Caki2 (cell line): ENCODE results near the gene MET. TPM values are rescaled to one million over a fixed set of nuclear protein-coding genes. Genes with fewer than 3 reads are reported as not detected.

Experiments
- DNase-seq: peaks from one replicate; pipeline ENCODE4 v3.0.0-alpha.2; 2015; ENCODE audit warnings: low read depth
- in situ Hi-C: cut with HindIII; loops from 2 replicates; pipeline ENCODE4 v1.10.0; 2016; ENCODE audit warnings: low sequenced_read_pairs, low pct_unique_long_range_greater_than_20kb, mixed read lengths
- total RNA-seq: library from RNA; depleted of rRNA; stranded (reverse); fragments of >200 nt; shearing (Covaris generic); gene quantifications from 2 replicates; pipeline ENCODE4 v1.2.3, GENCODE V29; 2014; ENCODE audit warnings: low replicate concordance

The MET gene
- total RNA-seq, 1 experiment from 2014 or later, result 324 TPM

DNA sequence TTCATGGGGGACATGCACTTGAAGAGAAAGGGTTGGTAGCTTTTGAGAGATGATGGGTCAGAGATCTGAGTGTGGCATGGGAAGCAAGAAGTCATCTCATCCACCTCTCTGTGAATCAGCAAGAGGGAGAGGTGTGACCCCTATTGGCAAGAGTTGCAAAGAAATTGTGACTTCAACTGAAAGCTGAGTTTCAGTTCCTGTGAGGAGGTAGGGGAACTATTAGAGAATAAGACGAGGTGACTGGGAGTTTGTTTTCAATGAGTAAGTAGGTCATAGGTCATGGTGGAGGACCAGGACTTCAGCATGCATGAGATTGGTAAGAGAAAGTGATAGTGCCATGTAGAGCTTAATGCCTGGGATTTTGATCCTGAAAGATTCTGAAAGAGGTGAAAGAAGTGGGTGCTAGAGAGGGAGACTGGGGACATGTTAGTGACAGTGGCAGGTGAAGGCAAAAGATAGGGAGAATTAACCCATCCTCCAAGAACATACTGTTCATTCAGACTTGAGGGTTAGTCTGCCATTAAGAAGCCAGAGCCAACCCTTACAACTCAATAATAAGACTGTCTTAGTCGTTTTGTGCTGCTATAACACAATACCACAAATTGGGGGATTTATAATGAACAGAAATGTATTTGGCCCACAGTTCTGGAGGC lies 114.9 kb downstream of the MET start:
- in situ Hi-C loops, result no loop called here
- peak; percentile 72 for DNase-seq

DNA sequence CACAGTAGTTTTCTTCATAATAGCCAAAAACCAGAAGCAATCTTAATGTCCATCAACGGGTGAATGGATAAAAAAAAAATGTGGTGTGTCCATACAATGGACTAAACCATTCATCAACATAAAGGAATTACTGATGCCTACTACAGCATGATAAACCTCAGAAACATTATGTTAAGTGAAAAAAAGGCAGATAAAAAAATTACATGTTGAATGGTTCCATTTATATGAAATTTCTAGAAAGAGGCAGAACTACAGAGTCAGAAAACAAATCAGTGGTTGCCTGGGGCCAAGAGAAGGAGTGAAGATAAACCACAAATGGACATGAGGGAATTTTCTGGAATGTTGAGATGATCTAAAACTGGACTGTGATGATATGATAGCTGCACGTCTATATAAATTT lies 115.9 kb downstream of the MET start:
- DNase-seq, result no peak
- in situ Hi-C loops, result no loop called here

DNA sequence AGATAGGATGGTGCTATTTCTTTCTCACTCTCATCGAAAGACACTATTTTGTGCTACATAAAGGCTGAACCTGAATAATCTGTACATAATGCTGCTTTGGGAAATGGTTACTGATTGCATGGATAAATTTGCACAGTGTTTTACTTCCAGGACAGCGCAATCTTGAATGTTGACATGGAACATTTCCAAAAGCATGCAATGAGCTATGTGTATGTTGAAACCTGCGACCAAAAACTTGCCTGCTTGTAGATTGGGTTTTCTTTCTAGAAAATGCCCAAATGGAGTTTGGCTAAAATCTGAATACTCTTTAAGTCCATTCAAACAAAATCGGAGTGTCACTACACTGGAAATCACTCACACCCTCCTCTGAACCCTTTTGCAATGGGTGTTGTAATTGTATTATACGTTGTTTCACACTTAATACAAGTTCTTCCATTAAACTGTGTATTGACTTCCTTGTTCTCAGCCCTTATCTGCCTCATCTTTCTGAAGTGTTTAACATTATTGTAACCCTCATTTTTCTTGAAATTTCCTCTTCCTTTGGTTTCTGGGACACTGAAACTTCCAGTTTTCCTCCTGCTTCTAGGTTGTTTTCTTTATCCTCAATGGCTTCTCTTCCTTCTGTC lies 116.7 kb downstream of the MET start:
- in situ Hi-C loops, result no loop called here

DNA sequence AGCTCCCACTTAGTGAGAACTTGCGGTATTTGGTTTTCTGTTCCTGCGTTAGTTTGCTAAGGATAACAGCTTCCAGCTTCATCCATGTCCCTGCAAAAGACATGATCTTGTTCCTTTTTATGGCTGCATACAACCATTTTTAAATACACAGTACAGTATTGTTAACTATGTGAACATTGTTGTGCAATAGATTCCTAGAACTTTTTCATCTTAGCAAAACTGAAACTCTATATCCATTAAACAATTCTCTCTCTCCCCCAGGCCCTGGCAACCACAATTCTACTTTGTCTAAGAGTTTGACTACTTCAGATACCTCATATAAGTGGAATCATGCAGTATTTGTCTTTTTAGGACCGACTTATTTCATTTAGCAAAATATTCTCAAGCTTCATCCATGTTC lies 118.0 kb downstream of the MET start:
- in situ Hi-C loops, result no loop called here

More for the DNA sequence above, 116.7 kb downstream of the MET start:
- no peak for DNase-seq

DNA sequence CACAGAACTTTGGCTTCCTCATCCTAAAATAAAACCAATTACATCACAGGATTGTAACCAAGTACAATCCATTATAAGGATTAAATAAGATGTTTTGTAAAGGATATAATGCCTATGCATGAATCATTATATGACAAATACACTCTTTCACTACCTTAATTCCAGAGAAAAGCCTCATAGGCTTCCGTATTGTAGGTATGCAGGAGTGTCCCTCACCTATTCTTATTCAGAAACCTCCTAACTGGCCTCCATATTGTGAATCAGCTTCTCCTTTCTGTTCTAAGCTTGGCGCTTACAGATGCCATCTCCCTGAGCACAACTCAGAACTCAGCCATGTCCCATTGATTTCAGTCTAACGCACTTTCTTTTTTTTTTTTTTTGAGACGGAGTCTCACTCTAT lies 120.8 kb downstream of the MET start:
- in situ Hi-C loops, result no loop called here

More for the DNA sequence above, 118.0 kb downstream of the MET start:
- DNase-seq, result no peak

DNA sequence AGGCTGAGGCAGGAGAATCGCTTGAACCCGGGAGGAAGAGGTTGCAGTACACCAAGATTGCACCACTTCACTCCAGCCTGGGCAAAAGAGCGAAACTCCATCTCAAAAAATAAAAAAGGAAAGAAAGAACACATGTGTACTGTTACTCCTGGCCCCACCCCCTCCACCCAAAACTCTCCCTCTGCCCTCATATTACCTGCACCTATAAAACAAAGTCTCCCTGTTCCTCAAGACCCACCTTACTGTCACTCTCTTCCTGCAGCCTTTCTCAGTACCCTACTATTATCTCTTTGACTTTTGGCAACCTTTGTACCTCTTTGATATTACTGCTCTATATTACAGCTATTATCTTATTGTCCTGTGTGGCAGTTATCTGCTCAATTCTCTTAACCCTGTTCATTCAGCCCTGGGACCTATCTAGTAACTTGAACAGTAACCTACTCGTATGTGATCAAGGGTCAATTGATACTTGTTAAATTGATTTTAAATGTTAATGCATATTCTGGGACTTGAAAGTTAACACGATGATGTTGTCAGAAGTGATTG lies 121.9 kb downstream of the MET start:
- in situ Hi-C loops, result no loop called here
- DNase-seq, result no peak

More for the DNA sequence above, 120.8 kb downstream of the MET start:
- DNase-seq, result no peak

DNA sequence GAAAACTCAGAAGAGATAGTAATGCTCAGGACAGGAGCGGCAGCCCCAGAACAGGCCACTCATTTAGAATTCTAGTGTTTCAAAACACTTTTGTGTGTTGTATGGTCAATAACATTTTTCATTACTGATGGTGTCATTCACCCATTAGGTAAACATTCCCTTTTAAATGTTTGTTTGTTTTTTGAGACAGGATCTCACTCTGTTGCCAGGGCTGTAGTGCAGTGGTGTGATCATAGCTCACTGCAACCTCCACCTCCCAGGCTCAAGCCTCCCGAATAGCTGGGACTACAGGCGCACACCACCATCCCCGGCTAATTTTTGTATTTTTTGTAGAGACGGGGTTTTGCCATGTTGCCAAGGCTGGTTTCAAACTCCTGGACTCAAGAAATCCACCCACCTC lies 124.5 kb downstream of the MET start:
- DNase-seq, result no peak
- in situ Hi-C loops, result no loop called here

DNA sequence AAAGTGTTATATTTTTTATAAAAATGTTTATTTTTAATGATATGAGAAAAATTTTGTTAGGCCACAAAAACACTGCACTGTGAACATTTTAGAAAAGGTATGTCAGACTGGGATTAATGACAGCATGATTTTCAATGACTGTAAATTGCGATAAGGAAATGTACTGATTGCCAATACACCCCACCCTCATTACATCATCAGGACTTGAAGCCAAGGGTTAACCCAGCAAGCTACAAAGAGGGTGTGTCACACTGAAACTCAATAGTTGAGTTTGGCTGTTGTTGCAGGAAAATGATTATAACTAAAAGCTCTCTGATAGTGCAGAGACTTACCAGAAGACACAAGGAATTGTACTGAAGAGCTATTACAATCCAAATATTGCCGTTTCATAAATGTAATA lies 125.6 kb downstream of the MET start:
- no peak for DNase-seq

DNA sequence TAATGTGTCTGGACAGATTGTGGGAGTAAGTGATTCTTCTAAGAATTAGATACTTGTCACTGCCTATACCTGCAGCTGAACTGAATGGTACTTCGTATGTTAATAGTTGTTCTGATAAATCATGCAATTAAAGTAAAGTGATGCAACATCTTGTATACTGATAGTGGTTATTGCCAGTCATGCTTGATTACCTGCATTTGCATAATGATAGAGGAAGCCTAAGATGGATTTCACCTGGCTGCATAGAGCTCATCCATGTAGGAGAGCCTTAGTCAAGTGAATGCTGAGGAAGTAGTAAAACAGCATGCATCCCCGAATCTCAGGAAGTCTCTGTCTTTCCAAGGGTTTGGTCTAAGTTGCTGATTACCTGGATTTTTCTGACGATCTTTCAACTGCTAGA lies 126.2 kb downstream of the MET start:
- in situ Hi-C loops, result no loop called here

More for the DNA sequence above, 125.6 kb downstream of the MET start:
- in situ Hi-C loops, result no loop called here

DNA sequence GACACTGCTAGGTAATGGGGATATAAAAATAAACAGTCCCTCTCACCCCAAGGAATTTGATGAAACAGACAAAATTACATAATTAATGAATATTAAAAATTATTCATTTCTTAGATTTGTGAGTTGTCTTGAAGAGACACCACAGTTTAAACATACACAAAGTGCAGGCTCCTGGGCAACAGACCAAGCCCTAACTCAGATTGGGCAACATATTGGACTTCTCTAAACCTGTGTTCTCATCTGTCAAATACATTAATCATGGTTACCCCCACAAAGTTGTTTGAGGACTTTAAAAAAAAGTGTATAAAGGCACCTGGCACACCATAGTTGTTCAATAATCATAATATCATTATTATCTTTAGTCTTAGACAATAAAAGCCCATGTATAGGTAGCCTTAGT lies 127.9 kb downstream of the MET start:
- no peak for DNase-seq
- in situ Hi-C loops, result no loop called here

More for the DNA sequence above, 126.2 kb downstream of the MET start:
- DNase-seq, result no peak

DNA sequence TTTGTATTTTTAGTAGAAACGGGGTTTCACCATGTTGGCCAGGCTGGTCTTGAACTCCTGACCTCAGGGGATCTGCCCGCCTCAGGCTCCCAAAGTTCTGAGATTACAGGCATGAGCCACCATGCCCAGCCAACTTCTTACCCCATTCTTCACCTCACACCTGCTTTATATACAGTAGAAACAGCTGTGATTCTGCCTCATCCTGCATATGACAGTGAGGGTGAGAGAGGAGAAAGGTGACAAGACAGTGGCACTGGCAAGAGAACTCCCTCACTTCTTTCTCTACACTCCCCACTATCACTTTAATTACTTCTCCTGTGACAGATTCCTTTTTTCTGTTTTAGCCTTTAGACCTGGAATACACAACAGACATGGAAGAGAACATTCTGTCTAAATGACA lies 128.6 kb downstream of the MET start:
- DNase-seq, result no peak
- in situ Hi-C loops, result no loop called here

DNA sequence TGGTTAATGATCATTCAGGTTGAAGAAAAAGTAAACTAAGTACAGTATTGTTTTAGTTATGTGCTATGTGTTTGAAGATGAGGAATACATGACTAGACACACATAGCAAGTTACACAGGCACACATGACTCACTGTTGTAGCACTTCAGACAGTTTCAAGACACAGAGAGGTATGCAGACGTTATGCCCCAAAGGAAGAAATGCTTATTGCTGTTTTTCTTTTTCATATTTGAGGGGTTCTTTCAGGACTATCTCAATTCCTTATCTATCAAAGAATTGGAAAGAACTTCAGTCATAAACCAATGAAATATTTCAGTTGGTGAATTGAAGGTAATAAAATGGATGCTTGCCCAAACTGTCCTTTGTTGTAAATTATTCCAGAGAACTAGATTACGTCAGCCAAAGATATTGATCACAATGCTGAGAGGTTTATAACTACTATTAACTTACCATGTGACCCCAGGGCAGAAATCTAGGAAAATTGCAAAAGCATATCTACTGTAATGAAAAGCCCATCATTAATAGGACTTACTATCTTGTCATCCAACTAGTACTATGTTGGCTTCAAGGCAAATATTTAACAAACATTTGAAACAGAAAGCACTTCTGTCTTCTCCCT lies 129.2 kb downstream of the MET start:
- in situ Hi-C loops, result no loop called here
- peak; percentile 76 for DNase-seq

DNA sequence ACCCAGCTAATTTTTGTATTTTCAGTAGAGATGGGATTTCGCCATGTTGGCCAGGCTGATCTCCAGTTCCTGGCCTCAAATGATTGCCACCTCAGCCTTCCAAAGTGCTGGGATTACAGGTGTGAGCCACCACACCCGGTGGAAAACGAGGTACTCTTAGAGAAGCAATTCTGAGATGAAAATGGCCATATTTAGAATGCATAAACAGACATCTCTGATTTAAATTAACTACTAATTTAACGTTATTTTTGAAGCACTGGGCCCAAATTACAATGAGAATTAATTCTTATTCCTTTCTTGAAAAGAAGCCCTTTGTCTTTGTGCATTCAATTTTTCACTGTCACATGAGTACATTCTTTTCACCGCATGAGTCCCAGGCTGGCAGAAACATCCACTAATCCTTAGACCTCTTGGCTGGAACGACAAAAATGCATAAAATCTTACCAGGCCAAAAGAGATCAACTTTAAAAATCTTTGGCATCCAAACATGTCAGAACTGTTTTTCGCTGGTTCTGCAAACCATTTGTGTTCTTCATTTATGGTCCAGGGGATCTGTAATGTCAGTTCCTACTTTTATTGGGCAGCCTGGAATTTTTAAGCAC lies 130.2 kb downstream of the MET start:
- in situ Hi-C loops, result no loop called here
- peak; percentile 65 for DNase-seq

DNA sequence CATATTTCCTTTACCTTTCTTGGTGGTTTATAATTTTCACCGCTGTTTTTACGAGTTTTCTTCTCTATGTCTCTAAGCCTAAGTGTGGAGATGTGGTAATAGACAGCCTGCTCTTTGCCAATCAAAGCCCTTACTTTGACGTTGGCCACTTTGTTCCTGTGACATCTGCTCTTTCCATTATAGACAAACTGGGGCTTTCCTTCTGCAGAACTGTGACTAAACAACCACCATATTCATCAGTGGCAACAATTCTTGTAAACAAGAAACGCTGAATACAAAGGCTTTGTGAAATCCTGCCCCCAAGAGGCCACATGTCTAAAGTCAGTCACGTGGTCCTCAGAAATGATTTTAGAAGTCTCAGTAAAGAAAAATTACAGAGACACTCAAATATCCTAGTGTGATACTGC lies 130.8 kb downstream of the MET start:
- DNase-seq, result peak; percentile 77
- in situ Hi-C loops, result no loop called here

DNA sequence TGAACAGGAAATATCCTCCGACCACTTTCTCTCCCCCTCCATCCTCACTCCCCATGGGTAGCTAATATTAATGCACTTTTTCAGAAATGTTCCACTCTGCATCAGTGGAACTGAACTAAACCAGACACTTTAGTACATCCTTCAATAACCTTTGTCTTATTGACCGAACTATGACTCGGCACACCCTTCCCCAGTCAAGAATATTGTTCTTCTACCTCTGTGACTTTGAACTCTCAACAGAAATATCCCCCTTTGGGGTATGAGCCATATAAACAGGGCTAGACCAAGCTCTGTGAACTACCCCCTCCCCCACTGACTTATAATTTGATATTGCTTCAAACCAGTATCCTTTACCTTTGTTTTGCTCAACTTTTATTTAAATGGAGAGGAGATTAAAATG lies 132.5 kb downstream of the MET start:
- in situ Hi-C loops, result no loop called here
- DNase-seq, result no peak

DNA sequence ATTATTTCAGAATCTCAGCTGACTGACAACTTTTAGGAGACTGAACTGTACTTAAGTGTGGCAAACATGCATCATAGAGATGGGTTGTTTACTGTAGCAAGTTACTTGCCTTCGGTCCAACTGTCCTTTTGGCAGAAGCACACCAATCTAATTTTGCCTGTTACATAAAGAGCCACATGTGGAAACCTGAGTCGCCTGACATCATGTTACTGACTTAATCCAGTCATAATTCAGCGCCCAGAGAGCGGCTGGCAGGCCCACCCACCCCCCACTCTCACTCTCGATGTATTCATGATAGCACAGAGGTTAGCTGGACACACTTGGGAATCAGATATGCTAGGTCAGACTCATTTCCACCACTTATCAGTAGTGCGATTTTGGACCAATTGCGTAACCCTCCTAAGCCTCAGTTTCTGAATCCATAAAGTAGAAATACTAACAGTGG lies 133.1 kb downstream of the MET start:
- in situ Hi-C loops, result no loop called here

DNA sequence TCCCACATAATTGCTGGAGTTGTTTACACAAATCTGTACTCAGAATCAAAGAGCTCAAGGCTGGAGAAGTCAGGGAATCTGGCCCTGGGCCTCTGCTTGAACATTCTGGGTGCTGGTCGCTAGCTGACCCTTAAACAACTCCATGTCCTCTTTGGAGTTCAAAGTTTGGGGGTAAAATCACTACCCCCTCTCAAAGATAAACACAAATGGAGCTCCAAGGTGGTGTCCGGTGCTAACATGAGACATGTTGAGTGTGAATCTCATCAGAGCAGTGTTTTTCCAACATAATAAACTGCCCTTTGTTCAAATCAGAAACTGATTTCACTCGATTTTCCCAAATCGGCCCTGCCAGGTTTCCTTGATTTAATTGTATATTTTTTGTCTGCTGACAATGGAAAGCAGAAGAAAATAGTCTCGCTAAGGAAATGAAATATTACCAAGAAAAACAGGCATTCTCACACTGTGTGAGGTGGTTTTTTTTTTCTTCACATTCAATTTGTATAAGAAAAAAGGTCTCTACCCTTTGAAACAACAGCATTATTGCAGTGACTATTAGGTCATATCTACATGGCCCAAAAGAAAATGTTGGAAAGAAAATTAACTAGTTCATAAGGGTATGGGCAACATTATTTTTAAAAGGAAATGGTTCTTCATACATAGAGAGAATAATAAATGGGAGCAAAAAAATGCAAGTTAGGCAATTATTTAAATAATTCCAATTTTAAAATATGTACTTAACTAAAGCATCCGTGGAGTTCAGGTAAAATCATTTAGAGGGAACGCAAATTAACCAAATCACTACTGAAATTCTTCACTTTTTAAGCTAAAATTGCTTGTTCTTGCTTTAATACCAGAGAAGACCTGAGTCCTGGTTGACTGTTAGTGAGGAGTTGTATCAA lies 134.3 kb downstream of the MET start:
- in situ Hi-C loops, result no loop called here
- no peak for DNase-seq

More for the DNA sequence above, 133.1 kb downstream of the MET start:
- DNase-seq, result no peak

DNA sequence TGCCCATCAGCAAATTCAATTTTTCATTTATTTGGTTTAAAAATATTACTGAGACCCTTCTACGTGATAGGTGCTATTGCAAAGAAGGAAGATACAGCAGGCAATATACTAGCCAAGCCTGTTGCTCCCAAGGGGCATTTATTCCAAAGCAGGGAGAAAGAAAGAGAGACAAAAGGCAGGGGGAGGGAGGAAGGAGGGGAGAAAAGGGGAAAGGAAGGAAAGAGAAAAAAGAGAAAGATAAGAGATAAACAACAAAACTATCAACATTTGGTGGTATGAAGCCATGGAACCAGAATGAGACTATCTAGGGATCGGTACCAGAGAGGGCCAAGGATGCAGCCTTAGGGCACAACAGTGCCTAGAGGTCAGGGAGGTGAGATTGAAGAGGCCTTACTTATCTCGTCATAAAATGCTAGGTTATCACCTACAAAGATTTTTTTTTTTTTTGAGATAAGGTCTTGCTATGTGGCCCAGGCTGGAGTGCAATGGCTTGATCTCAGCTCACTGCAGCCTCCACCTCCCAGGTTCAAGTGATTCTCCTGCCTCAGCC lies 135.1 kb downstream of the MET start:
- in situ Hi-C loops, result no loop called here
- DNase-seq, result no peak
